Caco-2 (cell line): ENCODE data around the gene METAP1. TPM values are rescaled to one million over a fixed set of nuclear protein-coding genes. Genes with fewer than 3 reads are reported as not detected.
A peak's percentile ranks its signal among the peaks of the same experiment; 100 is the strongest.
"Not testable (repeated sequence)": the region's sequence is repeated elsewhere in the genome, so short reads cannot be mapped to it uniquely, and the experiment has no call there.

Experiments used
- BruUV-seq: library from RNA; stranded (reverse); fragments of 400-500 nt; replicated peaks from 2 replicates; lab custom pipeline; 2021; lab: Mats Ljungman, UMichigan
- CTCF ChIA-PET: fragments of 300-600 bp; sonication (Branson Sonifier 250); formaldehyde crosslinking; loops from one replicate; lab custom pipeline; 2022; ENCODE audit warnings: antibody characterized with exemption; lab: Charles Lee
- POLR2A ChIA-PET: fragments of 300-600 bp; sonication (Branson Sonifier 250); formaldehyde crosslinking; loops from one replicate; lab custom pipeline; 2022; ENCODE audit warnings: antibody characterized with exemption; lab: Charles Lee
- DNase-seq, 2 experiments: peaks; one replicate each; pipeline versions ENCODE4 v3.0.0 to v3.0.0-alpha.2; 2020 to 2022
- H3K27me3 ChIP-seq: replicated peaks from 2 replicates; pipeline ENCODE4 v1.6.0; 2011; ENCODE audit warnings: low read length; ENCODE audit not compliant: control insufficient read depth, insufficient read depth
- H3K36me3 ChIP-seq: 2 replicates; pipeline ENCODE4 v1.5.1; 2011; ENCODE audit warnings: low read length; ENCODE audit not compliant: control insufficient read depth, insufficient read depth
- H3K4me1 ChIP-seq: fragments of 250-450 bp; sonication (Bioruptor Pico); 2 replicates; pipeline ENCODE4 v1.5.1; 2020; ENCODE audit warnings: mild to moderate bottlenecking
- H3K4me3 ChIP-seq: 2 replicates; pipeline ENCODE4 v1.5.1; 2011; ENCODE audit warnings: low read depth, mild to moderate bottlenecking, control low read depth, low read length
- H3K9me3 ChIP-seq: fragments of 250-450 bp; sonication (Bioruptor Pico); 2 replicates; pipeline ENCODE4 v1.5.1; 2020; ENCODE audit warnings: mild to moderate bottlenecking, moderate library complexity
- H3K27ac Mint-ChIP-seq: one replicate; pipeline ENCODE4 v1.8.0; 2022; ENCODE audit warnings: mixed read lengths; ENCODE audit not compliant: unreplicated experiment
- H3K27me3 Mint-ChIP-seq: one replicate; pipeline ENCODE4 v1.8.0; 2022; ENCODE audit warnings: mixed read lengths; ENCODE audit not compliant: insufficient read depth, unreplicated experiment
- H3K36me3 Mint-ChIP-seq: one replicate; pipeline ENCODE4 v1.8.0; 2022; ENCODE audit warnings: mild to moderate bottlenecking, mixed read lengths; ENCODE audit not compliant: insufficient read depth, unreplicated experiment
- H3K4me1 Mint-ChIP-seq: one replicate; pipeline ENCODE4 v1.8.0; 2022; ENCODE audit warnings: low read depth, mixed read lengths; ENCODE audit not compliant: unreplicated experiment
- H3K4me3 Mint-ChIP-seq: one replicate; pipeline ENCODE4 v1.8.0; 2022; ENCODE audit warnings: mild to moderate bottlenecking, moderate library complexity, mixed read lengths; ENCODE audit not compliant: unreplicated experiment
- H3K9me3 Mint-ChIP-seq: one replicate; pipeline ENCODE4 v1.8.0; 2022; ENCODE audit warnings: mixed read lengths; ENCODE audit not compliant: unreplicated experiment
- CTCF ChIP-seq, 2 experiments: fragments of 200-600 bp in 1 of 2; IDR thresholded peaks; 1 replicate in 1 of 2; 2 replicates in 1 of 2; pipeline versions ENCODE4 v1.5.1 to v1.8.0; 2011 to 2022; ENCODE audit warnings: antibody characterized with exemption in 1 of 2, control low read depth in 1 of 2, inconsistent platforms in 1 of 2, low read depth in 1 of 2, low read length in 1 of 2, mild to moderate bottlenecking in 1 of 2, moderate library complexity in 1 of 2; ENCODE audit not compliant: insufficient read depth in 1 of 2, severe bottlenecking in 1 of 2, unreplicated experiment in 1 of 2
- intact Hi-C: fragments of 100-400 bp; cut with micrococcal nuclease; formaldehyde crosslinking; loops from one replicate; pipeline ENCODE4 v1.10.0; 2022; ENCODE audit not compliant: unreplicated experiment
- total RNA-seq: library from RNA; stranded (reverse); gene quantifications from 2 replicates; pipeline ENCODE4 v1.2.3, GENCODE V29; 2022

The METAP1 gene
- total RNA-seq, 1 experiment from 2014 or later: 83.0 TPM

GRCh38 chr4:99021386-99021785, 25.9 kb downstream of the METAP1 start:
- no peaks in the 10 kb centered on the region for H3K27me3 ChIP-seq
- Mint-ChIP-seq H3K36me3 (peaks cover 38% of the 10 kb centered on the region), H3K9me3 (peaks cover 31% of the 10 kb centered on the region), H3K27ac (peak overlapping the region; percentile 99), H3K4me3 (peak overlapping the region; percentile 9), H3K4me1 (peaks cover 30% of the 10 kb centered on the region), H3K27me3 (no peaks in the 10 kb centered on the region)
- intact Hi-C loops: loop anchor here (5.0 kb wide), 1 partner anchor 136 kb away; no protein-coding TSS in a partner anchor
- peaks cover 19% of the 10 kb centered on the region for H3K9me3 ChIP-seq
- TF ChIP-seq CTCF (IDR thresholded peaks at IDR 0.05; ENCODE audit: insufficient read depth in 1 of 2, low read depth in 1 of 2, low read length in 1 of 2, severe bottlenecking in 1 of 2, unreplicated experiment in 1 of 2): no peak
- no TSS peak for BruUV-seq
- H3K4me3 ChIP-seq: no peak overlapping the region
- POLR2A ChIA-PET: no interaction called here
- CTCF ChIA-PET: no interaction called here
- H3K36me3 ChIP-seq: peaks cover 8% of the 10 kb centered on the region
- DNase-seq: no peak
- peaks cover 35% of the 10 kb centered on the region for H3K4me1 ChIP-seq

DNA sequence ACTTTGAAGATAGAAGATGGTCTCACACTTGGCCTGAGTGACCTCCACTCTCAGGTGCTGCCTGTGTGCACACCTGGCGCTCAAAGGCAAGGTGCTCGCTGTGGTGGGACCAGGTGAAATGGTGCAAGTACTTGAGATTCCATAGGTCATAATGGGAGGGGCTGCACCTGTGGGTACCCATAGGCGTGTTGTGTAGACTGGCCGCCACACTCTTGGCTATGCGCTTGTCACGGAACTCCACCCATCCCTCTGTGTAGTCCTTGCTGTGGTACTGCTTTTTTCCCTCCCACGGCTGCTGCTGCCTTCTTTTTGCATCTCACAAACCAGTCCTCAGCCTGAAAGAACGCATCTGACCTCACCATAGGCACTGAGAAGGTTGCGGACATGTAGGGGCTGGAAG, 27.0 kb downstream of the METAP1 start:
- ChIA-PET POLR2A (no interaction called here), CTCF (no interaction called here)
- no peaks in the 10 kb centered on the region for H3K27me3 ChIP-seq
- H3K4me3 Mint-ChIP-seq: no peak overlapping the region
- TF ChIP-seq CTCF (IDR thresholded peaks at IDR 0.05; ENCODE audit: insufficient read depth in 1 of 2, low read depth in 1 of 2, low read length in 1 of 2, severe bottlenecking in 1 of 2, unreplicated experiment in 1 of 2): no peak
- BruUV-seq: no TSS peak
- H3K36me3 Mint-ChIP-seq: peaks cover 38% of the 10 kb centered on the region
- peaks cover 47% of the 10 kb centered on the region for H3K4me1 ChIP-seq
- H3K4me3 ChIP-seq: no peak overlapping the region
- peaks cover 7% of the 10 kb centered on the region for H3K36me3 ChIP-seq
- no peak for DNase-seq
- H3K27me3 Mint-ChIP-seq: no peaks in the 10 kb centered on the region
- peak overlapping the region; percentile 99 for H3K27ac Mint-ChIP-seq
- intact Hi-C loops: loop anchor here (5.0 kb wide), 1 partner anchor 135 kb away; no protein-coding TSS in a partner anchor
- H3K9me3 ChIP-seq: peaks cover 19% of the 10 kb centered on the region
- H3K9me3 Mint-ChIP-seq: peaks cover 31% of the 10 kb centered on the region
- peaks cover 36% of the 10 kb centered on the region for H3K4me1 Mint-ChIP-seq

DNA sequence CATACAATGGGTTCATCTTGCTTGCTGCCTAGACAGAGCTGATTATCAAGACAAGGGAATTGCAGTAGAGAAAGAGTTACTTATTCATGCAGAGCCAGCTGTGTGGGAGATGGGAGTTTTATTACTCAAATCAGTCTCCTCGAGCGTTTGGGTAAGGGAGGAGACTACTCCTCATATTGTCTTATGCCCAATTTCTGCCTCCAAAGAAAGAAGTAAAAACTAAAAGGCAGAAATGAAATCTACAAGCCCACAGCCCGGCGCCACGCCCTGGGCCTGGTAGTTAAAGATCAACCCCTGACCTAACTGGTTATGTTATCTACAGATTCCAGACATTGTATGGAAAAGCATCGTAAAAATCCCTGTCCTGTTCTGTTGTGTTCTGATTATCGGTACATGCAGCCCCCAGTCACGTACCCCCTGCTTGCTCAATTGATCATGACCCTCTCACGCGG, 28.3 kb downstream of the METAP1 start:
- DNase-seq: peak; percentile 56 to 65
- POLR2A ChIA-PET: interaction anchor here (0.6 kb wide), 1 partner anchor 10 kb away, joined by 3 read pairs; no protein-coding TSS in a partner anchor
- peaks cover 38% of the 10 kb centered on the region for H3K36me3 Mint-ChIP-seq

More for the DNA sequence above, 28.3 kb downstream of the METAP1 start:
- not testable (repeated sequence) for H3K36me3 ChIP-seq, H3K27me3 ChIP-seq, H3K27me3 Mint-ChIP-seq
- peak overlapping the region; percentile 99 for H3K27ac Mint-ChIP-seq
- peaks cover 19% of the 10 kb centered on the region for H3K9me3 ChIP-seq
- TSS peak; percentile 76 for BruUV-seq
- H3K4me1 Mint-ChIP-seq: peaks cover 42% of the 10 kb centered on the region
- peak overlapping the region; percentile 27 for H3K4me3 ChIP-seq
- intact Hi-C loops: loop anchor here (1.0 to 5.0 kb wide), 4 partner anchors 11 to 133 kb away; no protein-coding TSS in a partner anchor
- H3K9me3 Mint-ChIP-seq: peaks cover 31% of the 10 kb centered on the region
- H3K4me3 Mint-ChIP-seq: peak overlapping the region; percentile 89
- CTCF ChIA-PET: interaction anchor here (2.5 kb wide), 1 partner anchor 32 kb away, joined by 11 read pairs; no protein-coding TSS in a partner anchor
- H3K4me1 ChIP-seq: peaks cover 59% of the 10 kb centered on the region
